ENCODE measurements around the gene RAP2B.
"Not testable (repeated sequence)": the region's sequence is repeated elsewhere in the genome, so short reads cannot be mapped to it uniquely, and the experiment has no call there.

RAP2B gene

DNA sequence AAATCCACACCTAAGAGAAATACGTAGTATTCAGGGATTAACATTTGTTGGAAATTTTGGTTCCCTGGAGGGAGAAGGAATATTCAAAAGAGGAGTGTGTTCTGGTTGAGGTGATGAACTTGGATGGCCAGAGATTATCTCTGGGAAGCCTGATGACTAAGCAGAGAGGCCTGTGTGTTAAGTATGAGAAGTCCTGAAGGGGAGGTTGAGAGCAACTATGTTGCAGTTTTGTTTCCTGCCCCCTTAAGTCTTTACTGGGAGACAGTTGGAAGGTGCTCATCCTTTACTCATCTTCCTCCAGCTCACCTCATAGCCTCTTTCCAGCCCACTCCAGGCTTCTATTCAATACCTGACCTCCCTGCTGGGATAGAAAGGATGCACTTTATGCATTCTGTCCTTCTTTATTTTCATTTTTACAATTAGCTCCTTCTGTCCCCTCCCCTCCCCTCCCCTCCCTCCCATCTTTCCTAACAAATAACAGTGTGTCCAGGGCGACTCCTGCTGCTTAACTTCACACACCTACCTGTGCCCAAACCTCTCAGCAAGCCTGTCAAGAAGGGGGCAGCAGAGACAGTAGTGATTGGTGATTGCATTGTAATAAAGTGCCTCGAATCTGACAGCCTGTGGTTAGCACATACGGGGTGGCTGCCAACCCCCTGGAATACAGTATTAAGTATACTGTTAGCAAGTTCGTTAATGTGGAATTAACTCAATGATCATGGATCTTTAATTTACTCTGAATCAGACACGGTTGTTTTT lies 11.9 kb downstream of the RAP2B start:
- TF ChIP-seq, protein P1, sequence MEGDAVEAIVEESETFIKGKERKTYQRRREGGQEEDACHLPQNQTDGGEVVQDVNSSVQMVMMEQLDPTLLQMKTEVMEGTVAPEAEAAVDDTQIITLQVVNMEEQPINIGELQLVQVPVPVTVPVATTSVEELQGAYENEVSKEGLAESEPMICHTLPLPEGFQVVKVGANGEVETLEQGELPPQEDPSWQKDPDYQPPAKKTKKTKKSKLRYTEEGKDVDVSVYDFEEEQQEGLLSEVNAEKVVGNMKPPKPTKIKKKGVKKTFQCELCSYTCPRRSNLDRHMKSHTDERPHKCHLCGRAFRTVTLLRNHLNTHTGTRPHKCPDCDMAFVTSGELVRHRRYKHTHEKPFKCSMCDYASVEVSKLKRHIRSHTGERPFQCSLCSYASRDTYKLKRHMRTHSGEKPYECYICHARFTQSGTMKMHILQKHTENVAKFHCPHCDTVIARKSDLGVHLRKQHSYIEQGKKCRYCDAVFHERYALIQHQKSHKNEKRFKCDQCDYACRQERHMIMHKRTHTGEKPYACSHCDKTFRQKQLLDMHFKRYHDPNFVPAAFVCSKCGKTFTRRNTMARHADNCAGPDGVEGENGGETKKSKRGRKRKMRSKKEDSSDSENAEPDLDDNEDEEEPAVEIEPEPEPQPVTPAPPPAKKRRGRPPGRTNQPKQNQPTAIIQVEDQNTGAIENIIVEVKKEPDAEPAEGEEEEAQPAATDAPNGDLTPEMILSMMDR (IDR thresholded peaks at IDR 0.05; ENCODE audit: low read length, missing control alignments): no peak
- DNase-seq (ENCODE audit: low read depth): peak; percentile 37
- no peak overlapping the region for H3K4me3 ChIP-seq (replicated peaks; ENCODE audit: low read depth, low read length)

DNA sequence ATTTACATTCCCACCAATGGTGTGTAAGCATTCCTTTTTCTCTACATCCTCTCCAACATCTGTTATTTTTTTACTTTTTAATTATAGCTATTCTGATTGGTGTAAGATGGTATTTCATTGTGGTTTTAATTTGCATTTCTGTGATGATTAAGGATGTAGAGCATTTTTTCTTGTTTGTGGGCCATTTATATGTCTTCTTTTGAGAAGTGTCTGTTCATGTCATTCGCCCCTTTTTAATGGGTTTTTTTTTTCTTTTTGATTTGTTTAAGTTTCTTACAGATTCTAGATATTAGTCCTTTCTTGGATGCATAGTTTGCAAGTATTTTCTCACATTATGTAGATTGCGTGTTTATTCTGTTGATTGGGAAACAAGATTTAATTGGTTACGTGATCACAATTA lies 14.2 kb downstream of the RAP2B start:
- DNase-seq (ENCODE audit: low read depth): no peak
- TF ChIP-seq, protein P1 (IDR thresholded peaks at IDR 0.05; ENCODE audit: low read length, missing control alignments): no peak
- H3K4me3 ChIP-seq (replicated peaks; ENCODE audit: low read depth, low read length): no peak overlapping the region

DNA sequence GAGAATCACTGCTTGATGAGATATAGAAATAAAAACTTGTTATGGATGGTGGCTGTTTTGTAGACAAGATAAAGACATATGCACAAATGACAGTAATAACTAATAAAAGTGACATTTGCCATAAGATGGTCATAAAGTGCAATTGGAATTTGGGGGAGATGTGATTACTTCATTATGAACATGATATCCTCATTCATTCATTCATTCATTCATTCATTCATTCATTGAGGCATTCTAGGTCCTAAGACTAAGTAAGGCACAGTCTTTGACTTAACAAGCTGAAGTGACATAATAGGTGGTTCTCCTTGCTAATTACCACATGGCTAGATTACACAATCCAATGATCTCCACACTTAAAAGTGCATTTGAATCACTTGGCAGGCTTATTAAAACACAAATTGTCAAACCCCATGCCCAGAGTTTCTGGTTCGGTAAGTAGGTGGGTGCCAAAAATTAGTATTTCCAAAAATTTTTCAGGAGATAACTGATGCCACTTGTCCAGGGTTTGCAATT lies 18.9 kb downstream of the RAP2B start:
- no peak for DNase-seq (ENCODE audit: low read depth)
- TF ChIP-seq, protein P1 (IDR thresholded peaks at IDR 0.05; ENCODE audit: low read length, missing control alignments): no peak
- no peak overlapping the region for H3K4me3 ChIP-seq (replicated peaks; ENCODE audit: low read depth, low read length)

DNA sequence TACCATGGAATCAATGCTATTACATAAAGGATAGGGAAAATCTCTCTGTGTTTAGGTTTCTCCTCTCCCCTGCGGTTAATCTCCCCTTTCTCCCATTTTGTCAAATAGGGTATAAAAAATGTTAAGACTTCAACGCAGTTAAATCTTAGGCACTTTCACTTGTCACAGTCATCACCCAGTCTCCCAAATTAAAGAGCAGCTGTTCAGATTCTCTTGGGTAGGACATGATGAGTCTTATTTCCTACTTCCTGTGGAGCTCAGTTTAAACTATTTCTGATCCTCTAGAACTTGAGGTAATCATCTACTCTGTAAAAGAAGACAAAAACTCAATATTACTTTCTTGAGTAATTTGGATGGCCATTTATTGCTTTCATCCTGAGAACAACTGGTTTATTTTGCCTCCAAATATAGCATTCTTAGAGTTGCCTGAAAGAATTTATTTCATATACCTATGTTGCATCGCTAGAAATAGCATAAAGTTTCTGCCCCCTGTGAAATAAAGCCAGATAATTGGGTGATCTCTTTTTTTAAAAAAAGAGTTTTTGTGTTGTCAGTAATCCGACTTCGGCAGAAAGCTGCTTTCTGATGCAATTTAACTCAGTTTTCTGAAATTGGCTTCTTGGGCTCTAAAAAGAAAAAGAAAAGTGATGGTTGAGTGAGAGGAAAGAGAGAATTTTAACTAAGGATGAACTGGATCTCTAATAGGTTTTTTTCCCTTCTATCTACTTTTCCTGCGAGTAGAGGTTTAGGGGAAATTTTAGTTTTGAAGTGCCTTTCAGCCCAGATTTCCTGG lies 20.7 kb downstream of the RAP2B start:
- no peak for DNase-seq (ENCODE audit: low read depth)
- TF ChIP-seq, protein P1 (IDR thresholded peaks at IDR 0.05; ENCODE audit: low read length, missing control alignments): no peak
- no peak overlapping the region for H3K4me3 ChIP-seq (replicated peaks; ENCODE audit: low read depth, low read length)

DNA sequence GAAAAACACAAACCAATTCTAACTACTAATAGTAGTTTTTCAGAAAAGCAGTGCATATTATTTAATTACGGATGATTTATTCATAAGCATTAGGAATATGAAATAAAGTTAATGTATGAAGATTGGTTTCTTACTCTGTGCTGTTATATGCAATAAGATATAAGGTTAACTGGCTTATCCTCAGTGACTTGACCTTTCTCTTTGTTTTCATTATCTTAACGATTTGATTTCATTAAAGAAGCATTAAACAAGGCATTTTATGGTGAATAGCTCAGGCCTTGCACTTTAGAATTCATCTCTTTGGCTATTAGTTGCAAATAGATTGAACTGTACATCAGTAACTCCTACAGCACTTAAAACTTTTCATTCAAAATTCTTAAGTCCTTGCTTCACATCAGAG lies 28.9 kb downstream of the RAP2B start:
- no peak overlapping the region for H3K4me3 ChIP-seq (replicated peaks; ENCODE audit: low read depth, low read length)
- TF ChIP-seq, protein P1 (IDR thresholded peaks at IDR 0.05; ENCODE audit: low read length, missing control alignments): no peak
- no peak for DNase-seq (ENCODE audit: low read depth)

DNA sequence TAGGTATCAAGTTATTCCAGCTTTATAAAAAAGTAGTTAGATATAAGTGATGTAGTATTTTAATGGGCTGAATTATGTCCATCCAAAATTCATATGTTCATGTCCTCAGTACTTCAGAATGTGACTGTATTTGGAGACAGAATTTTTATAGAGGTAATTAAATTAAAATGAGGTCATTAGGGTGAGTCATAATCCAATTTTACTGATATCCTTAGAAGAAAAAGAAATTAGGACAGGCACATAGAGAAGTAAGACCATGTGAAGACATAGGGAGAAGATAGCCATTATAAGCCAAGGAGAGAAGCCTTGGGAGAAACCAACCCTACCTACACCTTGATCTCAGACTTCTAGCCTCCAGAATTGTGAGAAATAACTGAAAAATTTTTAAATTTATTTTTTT lies 30.3 kb downstream of the RAP2B start:
- no peak for DNase-seq (ENCODE audit: low read depth)
- TF ChIP-seq, protein P1 (IDR thresholded peaks at IDR 0.05; ENCODE audit: low read length, missing control alignments): no peak

DNA sequence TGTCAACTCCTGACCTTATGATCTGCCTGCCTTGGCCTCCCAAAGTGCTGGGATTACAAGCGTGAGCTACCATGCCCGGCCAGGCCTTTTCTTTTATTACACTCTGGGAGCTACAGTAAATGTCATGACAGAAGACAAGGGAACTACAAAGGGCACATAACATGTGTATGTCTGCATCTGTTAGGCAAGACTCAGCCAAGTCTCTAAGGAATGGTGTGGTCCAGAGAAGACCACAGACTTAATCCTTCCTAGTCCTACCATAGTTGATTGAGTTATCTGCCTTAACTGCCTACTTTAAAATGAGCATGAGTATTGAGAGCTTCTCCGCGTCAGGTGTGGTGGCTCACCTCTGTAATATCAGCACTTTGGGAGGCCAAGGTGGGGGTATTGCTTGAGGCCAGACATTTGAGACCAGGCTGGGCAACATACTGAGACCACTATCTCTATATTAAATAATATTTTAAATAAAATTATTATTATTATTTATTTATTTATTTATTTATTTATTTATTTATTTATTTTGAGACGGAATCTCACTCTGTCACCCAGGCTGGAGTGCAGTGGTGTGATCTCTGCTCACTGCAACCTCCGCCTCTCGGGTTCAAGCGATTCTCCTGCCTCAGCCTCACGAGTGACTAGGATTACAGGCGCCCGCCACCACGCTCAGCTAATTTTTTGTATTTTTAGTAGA lies 31.9 kb downstream of the RAP2B start:
- H3K4me3 ChIP-seq (replicated peaks; ENCODE audit: low read depth, low read length); DNase-seq (ENCODE audit: low read depth): not testable (repeated sequence)

More for the DNA sequence above, 30.3 kb downstream of the RAP2B start:
- no peak overlapping the region for H3K4me3 ChIP-seq (replicated peaks; ENCODE audit: low read depth, low read length)
